SH-SY5Y (cell line): ENCODE results near the gene SETDB1.

Experiments used
- GATA2 ChIP-seq: IDR thresholded peaks from 2 replicates; pipeline ENCODE4 v1.6.1; 2011; ENCODE audit warnings: mild to moderate bottlenecking, low read depth, low read length
- GATA3 ChIP-seq: IDR thresholded peaks from 2 replicates; pipeline ENCODE4 v1.6.1; 2011; ENCODE audit warnings: low read depth, mild to moderate bottlenecking, low read length, moderate library complexity

- TF ChIP-seq GATA2 (no peak), GATA3 (no peak)
Observed at GRCh38 chr1:150902346-150902745, 23.8 kb upstream of the SETDB1 start.
